GM12892 (cell line): ENCODE data around the gene TINAGL1.

Source experiments
- DNase-seq: peaks from one replicate; pipeline ENCODE4 v3.0.0; 2011; ENCODE audit not compliant: insufficient read length
- FAIRE-seq: peaks from 2 replicates; lab custom pipeline; 2011; peaks lifted over from hg19 to GRCh38; lab: Jason Lieb, UNC
- POLR2A ChIP-seq: IDR thresholded peaks from 2 replicates; pipeline ENCODE4 v1.6.1; 2011; ENCODE audit warnings: low read depth, low read length, control low read depth
- POLR2AphosphoS5 ChIP-seq: IDR thresholded peaks from 2 replicates; pipeline ENCODE4 v1.6.1; 2011; ENCODE audit warnings: low read depth, low read length, control low read depth
- TAF1 ChIP-seq: IDR thresholded peaks from 2 replicates; pipeline ENCODE4 v1.6.1; 2011; ENCODE audit warnings: low read depth, mild to moderate bottlenecking, control low read depth, low read length, borderline replicate concordance

TINAGL1 gene

DNA sequence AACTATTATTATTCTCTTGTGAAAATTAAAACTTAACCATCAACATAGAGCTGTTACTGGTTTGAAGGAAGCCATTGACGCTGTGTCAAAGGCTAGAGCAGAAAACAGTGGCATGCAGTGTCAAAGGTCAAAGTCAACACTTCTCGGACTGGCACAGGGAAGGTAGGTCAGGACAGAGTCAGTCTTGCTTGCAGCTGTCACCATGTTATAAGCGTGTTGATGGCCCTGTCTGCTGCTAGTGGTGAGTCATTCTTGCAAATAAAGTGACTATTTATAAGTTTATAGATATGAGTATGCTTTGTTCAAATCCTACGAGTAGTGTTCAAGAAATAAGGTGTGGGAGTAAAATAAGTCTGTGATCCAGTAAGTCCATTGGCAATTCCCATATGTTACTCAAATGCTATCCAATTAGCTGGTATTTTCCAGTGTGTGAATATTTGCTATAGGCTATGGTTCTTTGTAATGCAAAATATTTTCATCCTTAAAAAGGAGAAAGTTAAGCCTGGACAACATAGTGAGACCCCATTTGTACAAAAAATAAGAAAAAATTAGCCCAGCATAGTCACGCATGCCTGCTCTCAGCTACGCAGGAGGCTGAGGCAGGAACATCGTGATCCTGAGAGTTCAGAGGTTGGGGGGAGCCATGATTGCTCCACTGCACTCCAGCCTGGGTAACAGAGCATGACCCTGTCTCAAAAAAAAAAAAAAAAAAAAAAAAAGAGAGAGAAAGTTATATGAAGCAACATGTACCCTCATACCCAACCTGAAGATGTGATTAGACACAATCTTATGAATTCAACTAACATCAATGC, 26.3 kb upstream of the TINAGL1 start:
- peak; percentile 60 for FAIRE-seq
- TF ChIP-seq POLR2AphosphoS5 (no peak), POLR2A (no peak), TAF1 (no peak)
- no peak for DNase-seq

DNA sequence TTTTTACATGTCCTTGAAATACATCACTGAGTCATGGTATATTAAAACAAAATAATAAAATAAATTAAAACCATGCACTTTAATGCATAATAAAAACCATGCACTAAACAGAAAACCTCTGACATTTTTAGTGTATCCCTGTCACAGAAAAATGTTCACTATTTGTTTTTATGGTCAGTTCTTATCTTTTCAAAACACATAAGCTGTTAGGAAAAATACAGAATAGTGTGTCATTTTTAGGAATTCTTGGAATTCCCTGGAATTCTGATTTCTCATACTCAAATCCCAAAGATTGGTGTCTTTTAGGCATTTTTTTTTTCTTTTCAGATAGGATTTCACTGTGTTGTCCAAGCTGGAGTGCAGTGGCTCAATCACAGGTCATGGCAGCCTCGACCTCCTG, 25.1 kb upstream of the TINAGL1 start:
- FAIRE-seq, result no peak
- no peak for DNase-seq
- no peak for TF ChIP-seq POLR2AphosphoS5
- TF ChIP-seq TAF1, result no peak

DNA sequence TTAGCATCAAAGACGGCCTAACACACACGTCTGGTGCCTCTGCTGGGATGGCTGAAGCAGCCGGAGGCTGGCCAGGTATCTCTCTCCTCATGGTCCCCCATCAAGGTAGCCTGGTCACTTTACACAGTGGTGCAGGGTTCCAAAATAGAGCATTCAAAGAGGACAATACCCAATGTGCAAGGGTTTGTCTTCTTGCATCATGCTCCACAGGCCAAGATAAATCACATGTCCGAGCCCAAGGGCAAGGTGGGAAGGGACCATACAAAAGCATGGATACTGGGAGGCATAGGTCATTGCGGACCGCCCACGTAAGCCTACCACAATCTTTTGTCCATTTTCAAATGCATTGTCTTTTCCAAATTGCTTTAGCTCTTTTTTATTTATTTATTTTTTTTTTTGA, 23.8 kb upstream of the TINAGL1 start:
- TF ChIP-seq POLR2AphosphoS5 (no peak), TAF1 (no peak), POLR2A (no peak)
- FAIRE-seq (no peak), DNase-seq (no peak)

DNA sequence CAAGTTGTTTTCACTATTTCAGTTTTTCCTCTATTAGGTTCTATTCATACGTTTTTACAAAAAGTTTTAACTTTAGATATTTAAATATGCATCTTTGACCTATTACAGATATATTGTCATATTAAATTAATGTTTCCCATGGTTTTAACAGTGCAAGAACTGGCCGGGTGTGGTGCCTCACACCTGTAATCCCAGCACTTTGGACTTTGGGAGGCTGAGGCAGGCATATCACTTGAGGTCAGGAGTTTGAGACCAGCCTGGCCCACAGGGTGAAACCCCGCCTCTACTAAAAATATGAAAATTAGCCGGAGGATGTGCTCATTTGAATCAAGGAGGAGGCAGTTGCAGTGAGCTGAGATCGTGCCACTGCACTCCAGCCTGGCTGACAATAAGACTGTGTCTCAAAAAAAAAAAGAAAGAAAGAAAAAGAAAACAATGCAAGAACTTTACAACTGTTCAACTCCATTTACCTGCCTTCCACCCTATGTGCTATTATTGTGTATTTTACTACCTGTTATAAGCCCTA, 19.8 kb upstream of the TINAGL1 start:
- no peak for TF ChIP-seq POLR2A
- TF ChIP-seq POLR2AphosphoS5, result no peak
- TF ChIP-seq TAF1, result no peak
- FAIRE-seq (no peak), DNase-seq (no peak)

DNA sequence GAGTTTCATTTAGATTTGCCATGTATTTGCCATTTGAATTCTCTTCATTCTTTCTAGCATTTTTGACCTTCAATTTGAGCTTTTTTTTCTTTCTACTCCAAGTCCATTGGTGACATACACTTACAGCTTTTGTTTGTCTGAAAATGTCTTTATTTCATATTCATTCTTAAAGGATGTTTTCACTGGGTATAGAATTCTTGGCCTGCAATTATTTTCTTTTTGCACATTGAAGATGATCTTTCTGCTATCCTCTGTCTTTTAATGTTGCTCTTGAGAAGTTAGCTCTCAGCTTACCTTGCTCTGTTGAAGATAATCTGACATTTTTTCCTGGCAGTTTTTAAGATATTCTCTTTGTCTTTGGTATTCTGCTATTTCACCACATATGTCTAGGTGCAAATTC, 16.6 kb upstream of the TINAGL1 start:
- no peak for FAIRE-seq
- DNase-seq, result no peak
- no peak for TF ChIP-seq POLR2A
- TF ChIP-seq POLR2AphosphoS5, result no peak
- TF ChIP-seq TAF1, result no peak

DNA sequence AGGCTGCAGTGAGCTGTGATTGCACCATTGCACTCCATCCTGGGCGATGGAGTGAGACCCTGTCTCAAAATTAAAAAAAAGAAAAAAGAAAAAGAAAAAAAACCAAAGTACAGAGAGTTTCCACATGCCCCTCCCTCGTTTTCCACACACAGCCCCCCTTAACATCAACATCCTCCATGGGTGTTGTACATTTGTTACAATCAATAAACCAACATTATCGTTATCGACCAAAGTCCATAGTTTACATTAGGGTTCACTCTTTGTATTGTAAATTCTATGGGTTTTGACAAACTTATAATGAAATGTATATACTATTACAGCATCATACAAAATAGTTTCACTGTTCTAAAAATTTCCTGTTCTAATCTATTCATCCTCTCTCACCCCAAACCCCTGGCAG, 15.9 kb upstream of the TINAGL1 start:
- DNase-seq (no peak), FAIRE-seq (no peak)
- no peak for TF ChIP-seq TAF1

DNA sequence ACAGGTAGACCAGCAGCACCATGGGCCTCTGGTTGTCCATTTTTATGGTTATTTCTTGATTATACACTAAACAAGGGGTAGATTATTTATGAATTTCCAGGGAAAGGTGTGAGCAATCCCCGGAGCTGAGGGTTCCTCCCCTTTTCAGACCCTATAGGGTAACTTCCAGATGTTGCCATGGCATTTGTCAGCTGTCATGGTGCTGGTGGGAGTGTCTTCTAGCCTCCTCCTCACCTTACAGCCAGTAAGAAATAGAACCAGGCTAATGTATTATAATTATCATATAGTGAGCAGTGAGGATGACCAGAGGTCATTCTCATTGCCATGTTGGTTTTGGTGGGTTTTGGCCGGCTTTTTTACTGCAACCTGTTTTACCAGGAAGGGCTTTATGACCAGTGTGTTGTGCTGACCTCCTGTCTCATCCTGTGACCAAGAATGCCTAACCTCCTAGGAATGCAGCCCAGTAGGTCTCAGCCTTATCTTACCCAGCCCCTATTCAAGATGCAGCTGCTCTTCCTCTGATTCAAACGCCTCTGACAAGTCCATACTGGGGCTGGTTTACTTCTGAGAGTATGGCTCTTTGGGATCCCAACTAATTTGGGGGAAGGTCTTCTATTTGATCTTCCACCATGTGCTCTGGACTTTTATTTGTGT, 13.5 kb upstream of the TINAGL1 start:
- DNase-seq, result no peak
- FAIRE-seq, result no peak
- TF ChIP-seq POLR2A (no peak), TAF1 (no peak), POLR2AphosphoS5 (no peak)

DNA sequence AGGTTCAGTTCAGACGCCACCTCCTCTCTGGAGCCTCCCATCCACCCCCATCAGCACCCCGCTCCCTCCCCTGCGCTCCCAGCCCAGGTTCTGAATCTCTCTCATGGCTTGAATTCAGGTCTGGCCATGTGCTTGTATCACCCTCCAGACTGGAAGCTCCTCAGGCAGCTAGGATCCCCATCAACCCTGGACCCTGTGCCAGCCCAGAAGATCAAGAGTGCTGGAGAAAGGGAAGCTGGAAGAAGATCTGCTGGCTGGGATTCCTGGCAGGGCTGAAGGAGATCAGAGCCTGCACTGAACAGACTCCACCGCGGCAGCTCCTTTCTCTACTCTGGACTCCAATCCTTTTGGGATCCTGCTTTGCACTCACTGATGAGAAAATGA, 11.7 kb upstream of the TINAGL1 start:
- TF ChIP-seq POLR2A, result no peak
- FAIRE-seq, result no peak
- no peak for DNase-seq

DNA sequence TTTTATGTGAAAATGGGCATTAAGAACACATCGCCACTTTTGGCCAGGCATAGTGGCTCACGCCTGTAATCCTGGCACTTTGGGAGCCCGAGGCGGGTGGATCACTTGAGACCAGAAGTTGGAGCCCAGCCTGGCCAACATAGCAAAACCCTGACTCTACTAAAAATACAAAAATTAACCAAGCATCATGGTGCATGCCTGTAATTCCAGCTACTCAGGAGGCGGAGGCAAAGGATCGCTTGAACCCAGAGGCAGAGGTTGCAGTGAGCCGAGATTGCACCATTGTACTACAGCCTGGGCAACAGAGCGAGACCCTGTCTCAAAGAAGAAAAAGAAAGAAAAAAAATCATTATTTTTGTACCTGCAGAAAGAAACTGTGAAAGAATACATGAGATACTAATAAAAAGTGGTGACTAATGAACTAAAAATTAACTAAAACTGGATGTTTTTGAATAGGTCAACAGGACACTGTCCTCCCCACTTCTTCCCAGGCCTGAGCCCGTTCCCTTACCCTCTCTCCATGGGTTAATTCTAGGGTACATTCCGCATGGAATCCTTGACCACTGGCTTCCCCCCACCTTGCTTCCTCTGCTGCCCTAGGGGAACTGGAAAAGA, 8.3 kb upstream of the TINAGL1 start:
- TF ChIP-seq POLR2AphosphoS5 (no peak), POLR2A (no peak), TAF1 (no peak)
- no peak for FAIRE-seq
- DNase-seq, result no peak

DNA sequence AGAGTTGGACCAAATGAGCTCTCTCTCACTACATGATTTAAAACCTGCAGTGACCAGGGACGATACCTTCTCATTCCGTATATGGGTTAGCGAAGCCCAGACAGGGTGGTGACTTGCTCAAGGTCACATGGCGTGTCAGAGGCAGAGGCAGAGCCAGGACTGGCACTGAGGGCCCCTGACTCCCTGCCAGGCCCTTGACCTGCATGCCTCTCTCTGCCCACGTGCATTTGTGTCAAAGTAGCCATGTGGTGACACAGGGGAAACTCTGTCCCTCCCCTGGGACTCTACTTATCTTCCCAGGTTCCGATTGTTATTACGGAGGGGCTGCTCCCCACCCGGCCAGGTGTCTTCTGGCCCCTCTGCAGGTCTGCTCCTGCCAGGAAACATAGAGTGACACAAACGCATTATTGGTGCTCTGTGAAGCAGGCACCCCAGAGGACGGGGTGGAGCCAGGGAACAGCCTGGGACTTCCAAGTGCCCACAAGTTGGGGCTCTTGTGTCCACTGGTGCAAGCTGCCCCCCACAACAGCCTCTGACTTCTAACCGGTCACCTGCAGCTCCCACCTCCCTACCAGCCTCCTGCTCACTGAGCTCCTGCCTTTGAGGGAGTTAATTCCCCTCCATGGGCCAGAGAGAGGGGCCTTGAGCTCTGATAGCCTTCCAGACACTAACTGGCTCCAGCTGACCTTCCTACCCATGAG, 7.3 kb upstream of the TINAGL1 start:
- no peak for FAIRE-seq
- TF ChIP-seq POLR2A (no peak), POLR2AphosphoS5 (no peak), TAF1 (no peak)
- no peak for DNase-seq

DNA sequence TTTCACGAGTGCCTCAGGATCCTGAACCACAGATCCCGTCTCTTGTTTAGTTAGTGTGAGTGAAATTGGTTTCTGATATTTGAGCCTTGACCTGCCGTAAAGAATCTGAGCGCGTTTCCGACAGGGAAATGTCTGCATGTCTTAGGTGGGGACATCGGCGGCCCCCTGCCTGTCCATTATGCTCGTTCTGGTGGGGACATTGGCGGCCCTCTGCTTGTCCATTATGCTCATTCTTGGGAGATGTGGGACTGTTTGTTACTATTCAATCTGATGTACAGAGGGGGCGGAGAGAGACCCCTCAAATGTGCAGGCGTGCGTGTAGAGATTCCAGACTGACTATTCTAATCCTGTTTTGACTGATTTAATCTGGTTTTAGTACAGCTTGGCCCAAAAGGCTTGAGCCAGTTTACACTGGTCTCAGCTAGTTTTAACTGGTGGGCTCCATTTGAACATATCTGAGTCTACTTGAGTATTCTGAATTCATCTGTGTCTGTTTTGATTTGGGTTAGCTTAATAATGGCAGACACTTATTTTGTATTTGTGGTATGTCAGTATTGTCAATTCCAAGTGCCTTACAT, 6.6 kb upstream of the TINAGL1 start:
- TF ChIP-seq TAF1 (no peak), POLR2A (no peak), POLR2AphosphoS5 (no peak)
- DNase-seq, result no peak
- FAIRE-seq, result no peak
